PC-9 (cell line): ENCODE results near the gene C9orf43. TPM values are rescaled to one million over a fixed set of nuclear protein-coding genes. Genes with fewer than 3 reads are reported as not detected.

Experiments
- BruUV-seq: library from RNA; stranded (reverse); fragments of 400-500 nt; replicated peaks from 2 replicates; lab custom pipeline; 2021; lab: Mats Ljungman, UMichigan
- CTCF ChIA-PET: fragments of 300-600 bp; sonication (Branson Sonifier 250); formaldehyde crosslinking; loops from one replicate; lab custom pipeline; 2022; ENCODE audit warnings: antibody characterized with exemption; lab: Charles Lee
- POLR2A ChIA-PET: fragments of 300-600 bp; sonication (Branson Sonifier 250); formaldehyde crosslinking; loops from one replicate; lab custom pipeline; 2022; ENCODE audit warnings: antibody characterized with exemption; ENCODE audit not compliant: unreplicated experiment; lab: Charles Lee
- DNase-seq, 2 experiments: peaks; one replicate each; pipeline versions ENCODE4 v3.0.0 to v3.0.0-alpha.2; 2015 to 2022; ENCODE audit warnings: mixed read lengths in 1 of 2
- H2AFZ ChIP-seq: fragments of 200-600 bp; sonication (generic); 2 replicates; pipeline ENCODE4 v1.8.1; 2017; ENCODE audit warnings: antibody characterized with exemption
- H3F3A ChIP-seq: fragments of 200-600 bp; sonication (generic); 2 replicates; pipeline ENCODE4 v1.8.1; 2017; ENCODE audit warnings: antibody characterized with exemption, mild to moderate bottlenecking, low read depth; ENCODE audit not compliant: insufficient read depth
- H3K27ac ChIP-seq: fragments of 200-600 bp; sonication (generic); 2 replicates; pipeline ENCODE4 v1.6.1; 2016; ENCODE audit warnings: mixed run types
- H3K27me3 ChIP-seq: fragments of 200-600 bp; sonication (generic); 2 replicates; pipeline ENCODE4 v1.6.1; 2016; ENCODE audit warnings: low read depth, mixed run types; ENCODE audit not compliant: insufficient read depth
- H3K36me3 ChIP-seq: fragments of 200-600 bp; sonication (generic); 2 replicates; pipeline ENCODE4 v1.6.1; 2016; ENCODE audit warnings: low read depth, mixed run types
- H3K4me1 ChIP-seq: fragments of 200-600 bp; sonication (generic); replicated peaks from 2 replicates; pipeline ENCODE4 v1.6.1; 2016; ENCODE audit warnings: mixed run types; ENCODE audit not compliant: insufficient read depth
- H3K4me2 ChIP-seq: fragments of 200-600 bp; sonication (generic); 2 replicates; pipeline ENCODE4 v1.6.1; 2017; ENCODE audit warnings: mixed run types
- H3K4me3 ChIP-seq: fragments of 200-600 bp; sonication (generic); 2 replicates; pipeline ENCODE4 v1.6.1; 2016; ENCODE audit warnings: mixed run types
- H3K79me2 ChIP-seq: fragments of 200-600 bp; sonication (generic); 2 replicates; pipeline ENCODE4 v1.6.1; 2017; ENCODE audit warnings: low read depth, mixed run types
- H3K9me2 ChIP-seq: fragments of 200-600 bp; sonication (generic); 2 replicates; pipeline ENCODE4 v1.8.1; 2017; ENCODE audit warnings: mild to moderate bottlenecking; ENCODE audit not compliant: insufficient read depth
- H3K9me3 ChIP-seq: fragments of 200-600 bp; sonication (generic); 2 replicates; pipeline ENCODE4 v1.8.1; 2016; ENCODE audit warnings: low read depth; ENCODE audit not compliant: insufficient read depth
- H4K20me1 ChIP-seq: fragments of 200-600 bp; sonication (generic); 2 replicates; pipeline ENCODE4 v1.8.1; 2017; ENCODE audit not compliant: insufficient read depth
- EZH2 ChIP-seq: fragments of 200-600 bp; sonication (generic); IDR thresholded peaks from 2 replicates; pipeline ENCODE4 v1.8.0; 2017; ENCODE audit warnings: antibody characterized with exemption, low read depth
- intact Hi-C: fragments of 100-400 bp; cut with micrococcal nuclease; formaldehyde crosslinking; loops from one replicate; pipeline ENCODE4 v1.10.0; 2022; ENCODE audit not compliant: unreplicated experiment
- total RNA-seq: library from RNA; stranded (reverse); gene quantifications from 2 replicates; pipeline ENCODE4 v1.2.3, GENCODE V29; 2021
- TF ChIP-seq, protein P1 (sequence below): fragments of 200-600 bp; sonication (generic); conservative IDR thresholded peaks from 2 replicates; pipeline ENCODE4 v1.6.1; 2017; ENCODE audit warnings: mixed run types, antibody characterized with exemption, mild to moderate bottlenecking, moderate library complexity

Gene C9orf43
- total RNA-seq, 1 experiment from 2014 or later = 2.5 TPM

DNA sequence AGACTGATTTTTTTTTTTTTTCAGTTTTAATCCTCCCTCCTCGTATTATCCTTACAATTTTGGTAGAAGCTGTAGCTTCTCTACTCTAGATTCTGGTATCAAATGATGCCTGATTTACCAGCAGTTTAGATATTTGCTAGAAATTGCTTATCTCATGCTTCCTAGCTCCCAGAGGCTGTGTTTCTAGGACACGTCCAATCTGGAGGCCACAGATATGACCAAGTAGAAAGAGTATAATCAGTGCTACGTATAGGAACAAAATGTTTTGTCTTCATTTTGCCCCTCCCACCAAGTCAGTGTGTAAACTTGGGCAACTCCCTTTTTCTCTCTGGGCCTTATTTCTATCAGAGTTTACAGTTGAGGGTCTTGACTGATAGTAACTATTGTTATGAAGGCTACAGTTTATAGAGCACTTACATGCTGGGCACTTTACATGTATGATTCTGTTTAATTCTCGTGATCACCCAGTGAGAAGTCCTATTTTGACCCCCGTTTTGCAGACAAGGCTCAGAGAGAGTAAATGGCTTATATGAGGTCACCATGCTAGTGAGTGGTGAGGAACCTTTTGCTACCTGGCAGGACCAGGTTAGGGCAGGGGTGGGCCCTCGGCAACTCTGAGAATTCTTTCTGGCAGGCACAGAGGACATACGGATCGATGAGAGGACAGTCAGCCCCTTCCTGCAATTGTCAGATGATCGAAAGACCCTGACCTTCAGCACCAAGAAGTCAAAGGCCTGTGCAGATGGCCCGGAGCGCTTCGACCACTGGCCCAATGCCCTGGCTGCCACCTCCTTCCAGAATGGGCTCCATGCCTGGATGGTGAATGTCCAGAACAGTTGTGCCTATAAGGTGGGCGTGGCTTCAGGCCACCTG, 41.3 kb upstream of the C9orf43 start:
- no peak for DNase-seq
- H3K4me2 ChIP-seq = no peak overlapping the region
- ChIA-PET POLR2A (no interaction called here), CTCF (no interaction called here)
- no peaks in the 10 kb centered on the region for H3K9me3 ChIP-seq
- H3K36me3 ChIP-seq = peaks cover 6% of the 10 kb centered on the region; the same call in 1 of the 2 replicates
- no peaks in the 10 kb centered on the region for H3K9me2 ChIP-seq
- intact Hi-C loops = loop anchor here (5.0 kb wide), 1 partner anchor 33 kb away; the partner anchor contains the start of gene ALAD
- BruUV-seq = no TSS peak
- H3K79me2 ChIP-seq = no peaks in the 10 kb centered on the region
- no peak for TF ChIP-seq EZH2
- TF ChIP-seq, protein P1, sequence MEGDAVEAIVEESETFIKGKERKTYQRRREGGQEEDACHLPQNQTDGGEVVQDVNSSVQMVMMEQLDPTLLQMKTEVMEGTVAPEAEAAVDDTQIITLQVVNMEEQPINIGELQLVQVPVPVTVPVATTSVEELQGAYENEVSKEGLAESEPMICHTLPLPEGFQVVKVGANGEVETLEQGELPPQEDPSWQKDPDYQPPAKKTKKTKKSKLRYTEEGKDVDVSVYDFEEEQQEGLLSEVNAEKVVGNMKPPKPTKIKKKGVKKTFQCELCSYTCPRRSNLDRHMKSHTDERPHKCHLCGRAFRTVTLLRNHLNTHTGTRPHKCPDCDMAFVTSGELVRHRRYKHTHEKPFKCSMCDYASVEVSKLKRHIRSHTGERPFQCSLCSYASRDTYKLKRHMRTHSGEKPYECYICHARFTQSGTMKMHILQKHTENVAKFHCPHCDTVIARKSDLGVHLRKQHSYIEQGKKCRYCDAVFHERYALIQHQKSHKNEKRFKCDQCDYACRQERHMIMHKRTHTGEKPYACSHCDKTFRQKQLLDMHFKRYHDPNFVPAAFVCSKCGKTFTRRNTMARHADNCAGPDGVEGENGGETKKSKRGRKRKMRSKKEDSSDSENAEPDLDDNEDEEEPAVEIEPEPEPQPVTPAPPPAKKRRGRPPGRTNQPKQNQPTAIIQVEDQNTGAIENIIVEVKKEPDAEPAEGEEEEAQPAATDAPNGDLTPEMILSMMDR = no peak
- no peaks in the 10 kb centered on the region for H3K27me3 ChIP-seq
- peaks cover 26% of the 10 kb centered on the region; the same call in 1 of the 2 replicates for H3F3A ChIP-seq
- H2AFZ ChIP-seq = no peak overlapping the region
- no peaks in the 10 kb centered on the region for H3K4me1 ChIP-seq
- no peak overlapping the region for H3K27ac ChIP-seq
- no peak overlapping the region for H3K4me3 ChIP-seq
- H4K20me1 ChIP-seq = no peaks in the 10 kb centered on the region; the same call in 1 of the 2 replicates

DNA sequence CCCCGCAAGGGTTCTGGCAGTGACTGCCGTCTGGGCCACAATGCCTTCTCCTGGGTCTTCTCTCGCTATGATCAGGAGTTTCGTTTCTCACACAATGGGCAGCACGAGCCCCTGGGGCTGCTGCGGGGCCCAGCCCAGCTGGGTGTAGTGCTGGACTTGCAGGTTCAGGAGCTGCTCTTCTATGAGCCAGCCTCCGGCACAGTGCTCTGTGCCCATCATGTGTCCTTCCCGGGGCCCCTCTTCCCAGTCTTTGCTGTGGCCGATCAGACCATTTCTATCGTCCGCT, 40.7 kb upstream of the C9orf43 start:
- H4K20me1 ChIP-seq = no peaks in the 10 kb centered on the region; the same call in 1 of the 2 replicates
- BruUV-seq = no TSS peak
- DNase-seq = no peak
- H3K27me3 ChIP-seq = no peaks in the 10 kb centered on the region
- peaks cover 9% of the 10 kb centered on the region; the same call in 1 of the 2 replicates for H3K36me3 ChIP-seq
- no peak overlapping the region for H3K4me3 ChIP-seq
- POLR2A ChIA-PET = interaction anchor here (0.6 kb wide), 1 partner anchor 28 kb away, joined by 3 read pairs; no protein-coding TSS in a partner anchor
- no peak for TF ChIP-seq EZH2
- TF ChIP-seq, protein P1 = no peak
- no peak overlapping the region for H3K27ac ChIP-seq
- no peaks in the 10 kb centered on the region for H3K9me2 ChIP-seq
- no peaks in the 10 kb centered on the region for H3K9me3 ChIP-seq
- peaks cover 1% of the 10 kb centered on the region; the same call in 1 of the 2 replicates for H3K79me2 ChIP-seq
- CTCF ChIA-PET = no interaction called here
- H3K4me2 ChIP-seq = no peak overlapping the region
- intact Hi-C loops = loop anchor here (5.0 kb wide), 1 partner anchor 33 kb away; the partner anchor contains the start of gene ALAD
- H2AFZ ChIP-seq = no peak overlapping the region
- no peaks in the 10 kb centered on the region for H3K4me1 ChIP-seq
- peaks cover 23% of the 10 kb centered on the region; the same call in 1 of the 2 replicates for H3F3A ChIP-seq

DNA sequence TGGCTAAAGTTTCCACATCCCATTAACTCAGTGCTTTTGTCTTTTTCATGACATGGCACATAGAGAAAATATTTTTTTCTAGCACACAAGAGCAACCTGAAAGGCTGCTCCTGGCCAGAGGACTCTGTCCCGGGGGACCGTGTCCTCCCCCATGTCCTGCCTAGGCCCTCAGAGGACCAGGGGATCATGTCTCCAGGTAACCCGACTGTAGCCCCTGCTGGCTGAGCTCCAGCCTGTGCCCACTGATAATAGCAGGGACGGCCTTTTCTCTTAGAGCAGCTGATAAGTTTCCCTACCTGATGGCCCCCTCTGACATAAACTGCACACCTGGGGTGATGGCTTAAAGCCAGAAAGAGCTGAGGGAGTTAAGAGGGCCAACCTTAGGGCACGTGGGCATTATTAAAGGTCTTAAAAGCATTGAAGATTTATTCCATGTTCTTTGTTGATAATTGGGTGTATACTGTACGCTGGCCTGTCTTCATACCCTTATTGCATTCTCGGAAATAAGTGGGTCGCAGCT, 39.7 kb upstream of the C9orf43 start:
- intact Hi-C loops = no loop called here
- ChIA-PET POLR2A (interaction anchor here (0.6 to 0.7 kb wide), 2 partner anchors 27 to 150 kb away, joined by 3 to 4 read pairs; no protein-coding TSS in a partner anchor), CTCF (no interaction called here)
- no peak for TF ChIP-seq EZH2
- TF ChIP-seq, protein P1 = no peak
- Histone ChIP-seq H3F3A (peaks cover 23% of the 10 kb centered on the region; the same call in 1 of the 2 replicates), H3K79me2 (peaks cover 12% of the 10 kb centered on the region), H3K9me3 (no peaks in the 10 kb centered on the region), H3K27ac (no peak overlapping the region), H3K4me1 (0 out of 2 replicates have a peak, but pooled peaks cover 4% of the 10 kb centered on the region), H3K9me2 (no peaks in the 10 kb centered on the region), H3K4me3 (no peak overlapping the region), H3K36me3 (peaks cover 9% of the 10 kb centered on the region; the same call in 1 of the 2 replicates), H4K20me1 (peaks cover 8% of the 10 kb centered on the region; the same call in 1 of the 2 replicates), H3K27me3 (no peaks in the 10 kb centered on the region), H3K4me2 (no peak overlapping the region), H2AFZ (no peak overlapping the region)
- no TSS peak for BruUV-seq
- DNase-seq = no peak
